GM12865 (cell line): ENCODE results near the gene PDE8B.

Experiments
- DNase-seq: peaks from one replicate; pipeline ENCODE4 v3.0.0; 2010; ENCODE audit warnings: low read depth
- H3K4me3 ChIP-seq: 2 replicates; pipeline ENCODE4 v1.5.1; 2011; ENCODE audit warnings: mild to moderate bottlenecking, low read depth, low read length, control low read depth
- TF ChIP-seq, protein P1 (sequence below): IDR thresholded peaks from 2 replicates; pipeline ENCODE4 v1.5.1; 2011; ENCODE audit warnings: low read length, control low read depth, low read depth, inconsistent platforms; ENCODE audit not compliant: insufficient read depth; ENCODE audit errors: missing control alignments

The PDE8B gene

DNA sequence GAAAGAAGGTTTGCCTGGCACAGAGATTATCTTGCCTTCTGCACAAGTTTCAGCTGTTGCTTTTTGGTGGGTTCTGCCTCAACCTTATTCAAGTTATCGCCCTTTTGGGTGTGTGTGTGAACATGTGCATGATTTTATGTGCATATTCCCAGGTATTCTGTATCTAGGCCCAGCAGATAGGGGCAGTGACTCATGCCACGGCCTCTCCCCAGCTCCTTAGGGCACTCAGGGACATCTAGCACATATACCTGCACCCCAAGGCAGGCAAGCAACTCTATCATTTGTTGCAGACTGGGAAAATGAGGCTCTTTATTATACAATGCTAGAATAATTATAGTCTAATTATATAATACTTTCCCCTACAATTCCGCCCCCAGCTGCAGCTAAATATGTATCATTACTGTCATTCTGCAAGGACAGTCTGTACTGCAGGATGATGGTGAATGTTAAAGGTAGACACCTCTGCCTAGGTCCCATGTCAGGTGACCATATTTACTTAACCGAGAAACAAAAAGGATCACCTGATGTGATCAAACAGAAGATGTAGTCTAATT, 128.9 kb downstream of the PDE8B start:
- DNase-seq = no peak
- no peak overlapping the region for H3K4me3 ChIP-seq
- TF ChIP-seq, protein P1, sequence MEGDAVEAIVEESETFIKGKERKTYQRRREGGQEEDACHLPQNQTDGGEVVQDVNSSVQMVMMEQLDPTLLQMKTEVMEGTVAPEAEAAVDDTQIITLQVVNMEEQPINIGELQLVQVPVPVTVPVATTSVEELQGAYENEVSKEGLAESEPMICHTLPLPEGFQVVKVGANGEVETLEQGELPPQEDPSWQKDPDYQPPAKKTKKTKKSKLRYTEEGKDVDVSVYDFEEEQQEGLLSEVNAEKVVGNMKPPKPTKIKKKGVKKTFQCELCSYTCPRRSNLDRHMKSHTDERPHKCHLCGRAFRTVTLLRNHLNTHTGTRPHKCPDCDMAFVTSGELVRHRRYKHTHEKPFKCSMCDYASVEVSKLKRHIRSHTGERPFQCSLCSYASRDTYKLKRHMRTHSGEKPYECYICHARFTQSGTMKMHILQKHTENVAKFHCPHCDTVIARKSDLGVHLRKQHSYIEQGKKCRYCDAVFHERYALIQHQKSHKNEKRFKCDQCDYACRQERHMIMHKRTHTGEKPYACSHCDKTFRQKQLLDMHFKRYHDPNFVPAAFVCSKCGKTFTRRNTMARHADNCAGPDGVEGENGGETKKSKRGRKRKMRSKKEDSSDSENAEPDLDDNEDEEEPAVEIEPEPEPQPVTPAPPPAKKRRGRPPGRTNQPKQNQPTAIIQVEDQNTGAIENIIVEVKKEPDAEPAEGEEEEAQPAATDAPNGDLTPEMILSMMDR = no peak

DNA sequence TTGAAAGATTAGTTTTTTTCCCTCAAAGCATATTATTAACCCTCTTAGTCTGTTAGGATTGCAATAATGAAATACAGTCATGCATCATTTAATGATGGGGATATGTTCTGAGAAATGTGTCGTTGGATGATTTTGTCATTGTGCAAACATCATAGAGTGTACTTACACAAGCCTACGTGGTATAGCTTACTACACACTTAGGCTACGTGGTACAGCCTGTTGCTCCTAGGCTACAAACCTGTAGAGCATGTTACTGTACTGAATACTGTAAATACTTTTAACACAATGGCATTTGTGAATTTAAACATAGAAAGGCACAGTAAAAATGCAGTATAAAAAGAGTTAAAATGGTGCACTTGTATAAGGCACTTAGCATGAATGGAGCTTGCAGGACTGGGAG, 132.7 kb downstream of the PDE8B start:
- TF ChIP-seq, protein P1 = no peak
- DNase-seq = no peak
- H3K4me3 ChIP-seq = no peak overlapping the region

DNA sequence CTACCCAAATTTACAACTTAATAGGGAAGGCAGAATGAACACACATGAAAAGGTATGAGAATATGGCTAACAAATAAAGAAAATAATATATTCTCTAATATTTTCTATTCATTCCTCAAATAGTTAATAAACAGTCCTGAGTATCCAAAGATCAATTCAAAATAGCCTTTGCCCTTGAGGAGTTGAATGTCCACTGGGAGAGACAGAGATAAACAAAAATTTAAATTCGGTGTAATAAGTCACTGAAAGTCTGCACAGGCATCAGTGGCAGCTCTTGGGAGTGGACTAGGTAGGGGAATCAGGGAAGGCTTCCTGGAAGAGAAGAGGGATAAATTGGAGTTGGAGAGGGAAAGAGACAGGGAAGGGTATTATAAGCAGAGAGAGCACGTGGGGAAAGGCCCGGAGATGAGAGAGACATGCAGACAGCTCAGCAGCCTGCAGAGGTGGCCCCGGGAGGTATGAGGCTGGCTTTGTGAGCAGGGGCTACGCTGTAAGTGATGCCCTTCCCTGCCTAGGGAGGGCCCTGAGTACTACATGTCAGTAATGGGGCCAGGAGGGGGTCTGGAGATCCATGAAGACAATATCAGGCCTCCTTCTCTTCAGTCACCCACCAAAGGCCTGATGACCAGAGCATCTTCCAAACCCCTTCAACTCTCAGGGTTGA, 137.1 kb downstream of the PDE8B start:
- TF ChIP-seq, protein P1 = no peak
- H3K4me3 ChIP-seq = no peak overlapping the region
- DNase-seq = no peak

DNA sequence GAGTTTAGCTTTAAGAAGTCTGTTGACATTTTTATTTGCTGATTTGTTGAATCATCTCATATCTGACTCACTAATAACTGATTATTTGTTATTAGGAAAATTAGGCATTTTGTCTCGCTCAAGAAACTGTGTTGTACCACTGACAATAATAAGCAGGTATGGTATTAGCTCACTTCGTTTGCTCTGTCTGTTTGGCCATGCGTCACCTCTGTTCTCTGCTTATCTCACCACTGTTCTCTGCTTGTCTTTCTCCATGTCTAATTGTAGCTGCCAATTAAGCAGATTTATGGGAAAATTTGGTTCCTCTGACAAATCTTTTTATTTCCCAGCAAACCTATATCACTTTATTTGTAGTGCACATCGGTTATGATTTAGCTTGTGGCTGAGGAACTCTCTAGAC, 142.8 kb downstream of the PDE8B start:
- no peak overlapping the region for H3K4me3 ChIP-seq
- TF ChIP-seq, protein P1 = no peak
- no peak for DNase-seq

DNA sequence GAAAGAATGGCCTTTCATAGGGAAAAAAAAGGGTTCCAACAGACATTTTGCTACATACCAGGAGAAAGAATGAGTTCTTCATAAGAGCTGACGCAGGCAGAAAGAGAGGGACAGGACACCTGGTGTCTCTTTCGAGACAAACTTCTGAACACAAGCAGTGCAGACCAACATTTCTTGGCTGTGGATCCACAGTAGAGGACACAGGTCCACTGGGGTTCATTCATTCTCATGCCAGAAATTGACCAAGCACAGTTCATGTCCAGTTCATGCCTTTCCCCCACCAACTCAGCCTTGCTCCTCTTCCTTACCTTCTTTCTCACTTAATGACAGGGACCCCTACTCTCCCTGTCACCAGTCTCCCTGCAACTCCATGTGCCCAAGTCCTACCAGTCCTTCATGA, 144.0 kb downstream of the PDE8B start:
- no peak for DNase-seq
- TF ChIP-seq, protein P1 = no peak
- no peak overlapping the region for H3K4me3 ChIP-seq

DNA sequence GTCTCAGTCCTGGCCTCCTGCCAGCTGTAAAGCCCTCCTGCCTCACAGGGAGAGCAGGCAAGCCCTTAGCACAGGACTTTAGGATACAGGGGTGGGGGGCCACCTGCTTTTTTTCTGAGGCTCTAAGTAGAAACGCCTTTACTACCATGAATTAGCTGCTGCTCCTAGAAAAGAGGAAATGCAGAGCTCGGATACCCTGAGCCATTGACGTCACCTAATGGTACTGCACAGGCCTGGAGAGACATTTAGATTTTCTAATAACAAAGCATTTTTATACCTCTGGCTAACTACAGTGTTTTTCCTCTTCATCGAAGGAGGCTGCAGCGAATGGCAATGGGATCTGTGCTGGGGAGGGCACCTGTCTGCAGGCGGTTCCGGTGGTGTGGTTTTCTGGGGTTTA, 144.6 kb downstream of the PDE8B start:
- TF ChIP-seq, protein P1 = no peak
- DNase-seq = no peak
- H3K4me3 ChIP-seq = no peak overlapping the region

DNA sequence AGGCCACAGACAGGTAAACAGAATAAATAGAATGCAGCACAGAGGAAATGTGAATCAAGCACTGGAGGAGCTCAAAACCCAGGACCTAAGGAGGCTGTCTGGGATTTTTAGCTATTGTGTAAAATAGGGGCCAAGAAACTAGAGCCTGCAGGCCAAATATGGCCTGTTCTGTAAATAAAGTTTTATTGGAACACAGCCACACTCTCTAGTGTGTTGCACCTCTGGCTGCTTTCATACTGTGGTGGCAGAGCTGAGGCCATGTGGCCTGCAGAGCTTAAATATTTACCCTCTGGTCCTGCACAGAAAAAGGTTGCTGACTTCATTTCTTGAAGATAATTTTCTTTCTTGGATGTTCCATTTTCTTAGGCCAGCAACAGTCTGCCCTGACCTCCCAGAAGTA, 145.3 kb downstream of the PDE8B start:
- no peak for DNase-seq
- H3K4me3 ChIP-seq = no peak overlapping the region
- TF ChIP-seq, protein P1 = no peak
